Measurements from ENCODE around the gene CHN2. TPM values are rescaled to one million over a fixed set of nuclear protein-coding genes. Genes with fewer than 3 reads are reported as not detected.

Gene CHN2
- total RNA-seq, 1 experiment from 2014 or later, result 61.2 TPM

DNA sequence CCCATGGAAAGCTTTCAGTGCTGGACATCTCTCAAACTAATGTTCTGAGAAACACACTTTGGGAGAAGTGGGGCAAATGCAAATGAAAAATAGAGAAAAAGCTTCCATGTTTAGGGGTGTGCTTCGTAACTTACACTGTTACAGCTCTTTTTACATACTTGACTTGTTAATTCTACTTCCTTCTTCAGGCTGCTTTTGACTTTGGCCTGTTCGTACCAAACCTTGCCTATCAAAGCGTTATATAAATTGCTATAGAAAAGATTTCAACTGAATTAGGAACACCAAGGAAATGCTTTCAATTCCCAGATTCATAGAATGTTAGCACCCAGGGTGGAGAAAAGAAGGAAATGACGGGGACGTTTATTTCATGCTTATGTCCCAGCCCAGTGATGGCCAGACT is 228.3 kb downstream of the CHN2 start:
- CTCF ChIA-PET, result no interaction called here
- H3K9me3 ChIP-seq (ENCODE audit: low read depth, low read length, poor library complexity, severe bottlenecking), result no peaks in the 10 kb centered on the region

DNA sequence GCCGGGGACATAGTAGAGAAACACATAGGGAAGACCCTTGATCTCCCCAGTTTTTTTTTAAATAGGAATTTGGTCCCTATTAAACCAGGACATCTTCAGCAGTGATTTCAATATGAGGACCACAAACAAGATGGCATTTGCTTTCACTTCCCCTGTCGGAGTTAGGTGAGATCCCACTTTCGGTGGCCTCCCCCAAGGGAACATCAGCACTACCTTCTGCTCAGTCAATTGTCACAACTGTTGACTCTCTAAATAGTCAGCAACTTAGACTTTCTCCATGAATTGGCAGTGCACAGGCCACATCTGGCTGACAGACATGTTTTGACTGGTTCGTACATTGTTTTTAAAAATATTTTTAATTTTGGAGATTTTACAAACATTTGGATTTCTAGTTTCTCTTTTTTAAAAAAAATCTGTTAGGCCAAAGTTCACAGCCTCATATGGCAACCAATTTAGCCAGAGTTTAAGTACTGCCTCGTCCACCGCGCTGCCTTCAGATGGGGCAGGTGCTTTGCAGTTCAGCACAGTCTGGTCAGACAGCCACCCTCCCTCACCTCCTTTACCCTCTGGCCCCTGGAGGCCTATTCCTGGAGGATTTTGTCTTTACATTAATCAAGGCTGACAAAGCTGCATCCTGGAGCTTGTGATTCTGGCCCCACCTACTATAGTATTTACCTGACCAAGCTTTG is 229.9 kb downstream of the CHN2 start:
- intact Hi-C loops (cut with micrococcal nuclease; ENCODE audit: unreplicated experiment), result no loop called here

More for the DNA sequence above, 228.3 kb downstream of the CHN2 start:
- no TSS peak for BruUV-seq (replicated peaks)
- intact Hi-C loops (cut with micrococcal nuclease; ENCODE audit: unreplicated experiment), result no loop called here
- POLR2A ChIA-PET (ENCODE audit: low non-redundant PET), result no interaction called here
- Histone ChIP-seq H3K27me3 (replicated peaks; ENCODE audit: insufficient read depth, low read depth, low read length, poor library complexity) (no peaks in the 10 kb centered on the region), H3K36me3 (ENCODE audit: insufficient read depth, low read length, poor library complexity, severe bottlenecking) (no peaks in the 10 kb centered on the region), H3K4me1 (ENCODE audit: insufficient read depth, low read length, poor library complexity, severe bottlenecking) (no peaks in the 10 kb centered on the region), H3K4me3 (ENCODE audit: low read depth, low read length, poor library complexity, severe bottlenecking) (no peak overlapping the region), H3K27ac (ENCODE audit: low read depth, low read length, poor library complexity, severe bottlenecking) (no peak overlapping the region)
- no peak for DNase-seq (ENCODE audit: low spot score)
- TF ChIP-seq, protein P1, sequence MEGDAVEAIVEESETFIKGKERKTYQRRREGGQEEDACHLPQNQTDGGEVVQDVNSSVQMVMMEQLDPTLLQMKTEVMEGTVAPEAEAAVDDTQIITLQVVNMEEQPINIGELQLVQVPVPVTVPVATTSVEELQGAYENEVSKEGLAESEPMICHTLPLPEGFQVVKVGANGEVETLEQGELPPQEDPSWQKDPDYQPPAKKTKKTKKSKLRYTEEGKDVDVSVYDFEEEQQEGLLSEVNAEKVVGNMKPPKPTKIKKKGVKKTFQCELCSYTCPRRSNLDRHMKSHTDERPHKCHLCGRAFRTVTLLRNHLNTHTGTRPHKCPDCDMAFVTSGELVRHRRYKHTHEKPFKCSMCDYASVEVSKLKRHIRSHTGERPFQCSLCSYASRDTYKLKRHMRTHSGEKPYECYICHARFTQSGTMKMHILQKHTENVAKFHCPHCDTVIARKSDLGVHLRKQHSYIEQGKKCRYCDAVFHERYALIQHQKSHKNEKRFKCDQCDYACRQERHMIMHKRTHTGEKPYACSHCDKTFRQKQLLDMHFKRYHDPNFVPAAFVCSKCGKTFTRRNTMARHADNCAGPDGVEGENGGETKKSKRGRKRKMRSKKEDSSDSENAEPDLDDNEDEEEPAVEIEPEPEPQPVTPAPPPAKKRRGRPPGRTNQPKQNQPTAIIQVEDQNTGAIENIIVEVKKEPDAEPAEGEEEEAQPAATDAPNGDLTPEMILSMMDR (conservative IDR thresholded peaks at IDR 0.05; ENCODE audit: low read depth, low read length), result no peak
- TF ChIP-seq EZH2 (IDR thresholded peaks at IDR 0.05; ENCODE audit: borderline replicate concordance, low read depth, low read length, poor library complexity, severe bottlenecking), result no peak

DNA sequence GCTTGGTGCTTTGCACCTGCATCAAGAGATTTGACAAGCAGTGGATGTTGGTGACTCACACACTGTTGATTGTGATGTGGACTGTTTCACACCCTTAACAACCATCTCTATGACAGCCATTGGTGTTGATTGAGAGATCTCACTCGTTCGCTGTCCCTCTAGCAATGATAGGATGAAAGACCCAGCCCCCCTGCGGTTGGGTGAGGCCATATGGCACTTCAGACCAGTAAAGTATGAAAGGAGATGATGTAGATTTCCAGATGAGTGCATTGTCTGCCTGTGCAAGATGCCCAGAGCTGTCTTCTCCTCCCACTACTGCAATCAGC is 230.4 kb downstream of the CHN2 start:
- H3K36me3 ChIP-seq (ENCODE audit: insufficient read depth, low read length, poor library complexity, severe bottlenecking), result no peaks in the 10 kb centered on the region
- BruUV-seq (replicated peaks), result no TSS peak
- no peak overlapping the region for H3K4me3 ChIP-seq (ENCODE audit: low read depth, low read length, poor library complexity, severe bottlenecking)
- CTCF ChIA-PET, result no interaction called here
- POLR2A ChIA-PET (ENCODE audit: low non-redundant PET), result no interaction called here
- H3K27ac ChIP-seq (ENCODE audit: low read depth, low read length, poor library complexity, severe bottlenecking), result no peak overlapping the region
- TF ChIP-seq, protein P1 (conservative IDR thresholded peaks at IDR 0.05; ENCODE audit: low read depth, low read length), result no peak
- TF ChIP-seq EZH2 (IDR thresholded peaks at IDR 0.05; ENCODE audit: borderline replicate concordance, low read depth, low read length, poor library complexity, severe bottlenecking), result no peak
- H3K9me3 ChIP-seq (ENCODE audit: low read depth, low read length, poor library complexity, severe bottlenecking), result no peaks in the 10 kb centered on the region
- no peak for DNase-seq (ENCODE audit: low spot score)
- intact Hi-C loops (cut with micrococcal nuclease; ENCODE audit: unreplicated experiment), result no loop called here
- H3K27me3 ChIP-seq (replicated peaks; ENCODE audit: insufficient read depth, low read depth, low read length, poor library complexity), result no peaks in the 10 kb centered on the region
- no peaks in the 10 kb centered on the region for H3K4me1 ChIP-seq (ENCODE audit: insufficient read depth, low read length, poor library complexity, severe bottlenecking)

More for the DNA sequence above, 229.9 kb downstream of the CHN2 start:
- Histone ChIP-seq H3K27me3 (replicated peaks; ENCODE audit: insufficient read depth, low read depth, low read length, poor library complexity) (no peaks in the 10 kb centered on the region), H3K4me1 (ENCODE audit: insufficient read depth, low read length, poor library complexity, severe bottlenecking) (no peaks in the 10 kb centered on the region), H3K9me3 (ENCODE audit: low read depth, low read length, poor library complexity, severe bottlenecking) (no peaks in the 10 kb centered on the region), H3K27ac (ENCODE audit: low read depth, low read length, poor library complexity, severe bottlenecking) (no peak overlapping the region), H3K4me3 (ENCODE audit: low read depth, low read length, poor library complexity, severe bottlenecking) (no peak overlapping the region), H3K36me3 (ENCODE audit: insufficient read depth, low read length, poor library complexity, severe bottlenecking) (no peaks in the 10 kb centered on the region)
- ChIA-PET POLR2A (ENCODE audit: low non-redundant PET) (no interaction called here), CTCF (no interaction called here)
- no peak for DNase-seq (ENCODE audit: low spot score)
- BruUV-seq (replicated peaks), result no TSS peak
- TF ChIP-seq EZH2 (IDR thresholded peaks at IDR 0.05; ENCODE audit: borderline replicate concordance, low read depth, low read length, poor library complexity, severe bottlenecking), result no peak
- TF ChIP-seq, protein P1 (conservative IDR thresholded peaks at IDR 0.05; ENCODE audit: low read depth, low read length), result no peak

Data from A673 (cell line).